ENCODE measurements around the gene MYO9A.
"Not testable (repeated sequence)": the region's sequence is repeated elsewhere in the genome, so short reads cannot be mapped to it uniquely, and the experiment has no call there.

MYO9A gene

DNA sequence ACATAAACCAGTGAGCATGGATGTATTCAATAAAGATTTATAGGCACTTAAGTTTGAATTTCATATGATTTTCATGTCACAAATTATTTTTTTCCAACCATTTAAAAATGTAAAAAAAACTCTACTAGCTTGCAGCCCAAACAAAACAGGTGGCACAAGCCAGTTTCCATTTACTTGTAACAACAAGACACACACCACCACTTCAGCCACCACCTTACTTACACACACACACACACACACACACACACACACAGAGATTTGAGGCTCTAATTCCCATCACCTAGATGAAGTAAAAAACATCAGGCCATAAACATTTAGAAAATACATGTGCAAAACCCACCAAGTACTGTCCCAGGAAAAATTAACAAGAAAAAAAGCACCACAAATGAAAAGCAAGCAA is 25.3 kb downstream of the MYO9A start:
- no peak for DNase-seq (ENCODE audit: low spot score)

- DNase-seq (ENCODE audit: low spot score), result no peak
These were observed 25.9 kb downstream of the MYO9A start for GRCh38 chr15:72092006-72092405.

- DNase-seq (ENCODE audit: low spot score), result no peak
These were observed 30.9 kb downstream of the MYO9A start for GRCh38 chr15:72086920-72087648.

DNA sequence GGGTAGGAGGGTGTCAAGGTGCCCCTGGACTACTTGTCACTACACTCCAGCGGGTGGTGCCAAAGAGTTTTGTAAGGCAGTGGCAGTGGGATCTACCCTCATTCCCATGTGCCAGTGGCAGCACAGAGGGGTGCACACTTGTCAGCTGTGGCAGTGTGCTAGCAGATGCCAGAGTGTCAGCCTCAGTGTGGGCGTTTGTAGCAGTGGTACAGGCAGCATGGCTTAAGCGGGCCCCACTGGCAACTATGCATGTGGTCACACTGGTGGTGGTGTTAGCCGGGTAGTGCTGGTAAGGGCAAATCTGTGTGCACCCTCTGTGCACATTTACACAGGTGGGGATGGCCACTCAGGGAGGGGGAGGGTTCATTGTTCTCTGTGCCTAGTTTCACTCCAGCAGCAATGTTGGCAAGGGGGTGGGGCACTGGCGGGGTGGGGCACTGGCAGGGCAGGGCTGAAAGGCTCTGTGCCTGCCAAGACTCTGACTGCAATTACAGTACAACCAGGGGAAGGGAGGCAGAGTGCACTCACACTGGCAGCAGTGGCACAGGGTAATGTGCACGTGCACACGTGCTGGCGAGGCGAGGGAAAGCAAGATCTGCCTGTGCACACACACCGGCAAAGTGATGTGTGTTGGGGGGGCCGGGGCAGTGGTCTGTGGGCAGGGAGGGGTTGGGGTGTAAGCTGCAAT is 31.8 kb downstream of the MYO9A start:
- no peak for DNase-seq (ENCODE audit: low spot score)

- no peak for DNase-seq (ENCODE audit: low spot score)
These were observed 35.8 kb downstream of the MYO9A start for GRCh38 chr15:72082176-72082575.

GRCh38 chr15:72078887-72079286 is 39.1 kb downstream of the MYO9A start:
- no peak for DNase-seq (ENCODE audit: low spot score)

DNA sequence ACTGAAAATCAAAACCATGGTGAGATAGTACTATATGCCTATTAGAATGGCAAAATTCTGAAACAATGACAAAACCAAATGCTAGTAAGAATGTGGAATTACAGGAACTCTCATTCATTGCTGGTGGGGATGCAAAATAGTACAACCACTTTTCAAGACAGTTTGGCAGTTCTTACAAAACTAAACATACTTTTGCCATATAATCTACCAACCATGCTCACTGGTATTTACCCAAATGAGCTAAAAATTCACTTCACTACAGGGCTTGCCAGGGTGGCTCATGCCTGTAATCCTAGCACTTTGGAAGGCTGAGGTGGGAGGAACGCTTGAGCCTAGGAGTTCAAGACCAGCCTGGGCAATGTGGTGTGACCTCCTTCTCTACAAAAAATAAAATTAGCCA is 40.0 kb downstream of the MYO9A start:
- DNase-seq (ENCODE audit: low spot score), result no peak

- no peak for DNase-seq (ENCODE audit: low spot score)
These were observed 43.5 kb downstream of the MYO9A start for GRCh38 chr15:72074335-72075060.

- DNase-seq (ENCODE audit: low spot score), result not testable (repeated sequence)
These were observed 46.5 kb downstream of the MYO9A start for GRCh38 chr15:72071448-72071825.

DNA sequence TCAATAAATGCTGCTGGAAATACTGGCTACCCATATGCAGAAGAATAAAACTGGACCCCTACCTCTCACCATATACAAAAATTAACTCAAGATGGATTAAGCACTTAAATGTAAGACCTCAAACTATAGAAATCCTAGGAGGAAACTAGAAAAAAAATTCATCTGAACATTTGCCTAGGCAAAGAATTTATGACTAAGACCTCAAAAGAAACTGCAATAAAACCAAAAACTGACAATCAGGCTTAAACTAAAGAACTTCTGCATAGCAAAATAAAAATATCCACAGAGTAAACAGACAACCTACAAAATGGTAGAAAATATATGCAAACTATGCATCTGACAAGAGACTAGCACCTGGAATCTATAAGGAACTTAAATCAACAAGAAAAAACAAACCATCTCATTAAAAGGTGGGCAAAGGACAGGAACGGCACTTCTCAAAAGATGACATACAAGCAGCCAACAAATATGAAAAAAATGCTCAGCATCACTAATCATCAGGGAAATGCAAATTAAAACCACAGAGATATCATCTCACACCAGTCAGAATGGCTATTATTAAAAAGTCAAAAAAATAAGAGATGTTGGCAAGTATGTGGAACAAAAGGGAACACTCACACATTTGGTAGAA is 47.0 kb downstream of the MYO9A start:
- DNase-seq (ENCODE audit: low spot score), result no peak

DNA sequence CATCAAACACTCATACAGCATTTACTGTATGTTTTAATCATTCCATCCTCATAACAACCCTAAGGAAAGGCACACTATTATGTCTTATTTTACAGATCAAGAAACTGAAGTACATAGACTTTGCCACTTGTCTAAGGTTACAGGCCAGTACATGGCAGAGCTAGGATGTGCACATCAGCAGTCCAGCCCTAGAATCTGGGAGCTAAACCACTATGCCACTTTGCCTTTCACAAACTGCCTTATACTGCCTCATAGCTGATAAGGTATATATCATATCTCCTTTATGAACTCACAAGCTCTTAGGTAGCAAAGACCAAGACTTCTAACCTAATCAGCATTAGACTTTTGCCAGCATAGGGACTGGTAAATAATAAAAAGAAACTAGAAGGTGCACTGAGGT is 49.1 kb downstream of the MYO9A start:
- DNase-seq (ENCODE audit: low spot score), result no peak

DNA sequence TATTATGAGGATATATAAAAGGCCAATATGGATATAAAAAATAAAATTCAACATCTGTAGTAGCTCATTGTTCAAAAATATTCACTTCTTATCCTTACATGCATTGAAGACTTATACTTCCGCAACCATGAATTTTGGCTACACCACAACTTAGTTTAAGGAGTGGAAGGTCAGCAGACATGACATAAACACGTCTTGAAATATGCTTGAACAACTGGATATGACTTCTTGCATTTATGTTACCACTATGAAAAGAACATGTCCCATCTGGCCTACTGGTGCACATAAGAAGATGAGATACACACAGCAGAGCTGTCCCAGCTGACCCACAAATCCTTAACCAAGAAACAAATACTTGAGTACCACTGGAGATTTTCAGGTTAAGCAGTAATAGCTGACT is 52.1 kb downstream of the MYO9A start:
- DNase-seq (ENCODE audit: low spot score), result no peak

DNA sequence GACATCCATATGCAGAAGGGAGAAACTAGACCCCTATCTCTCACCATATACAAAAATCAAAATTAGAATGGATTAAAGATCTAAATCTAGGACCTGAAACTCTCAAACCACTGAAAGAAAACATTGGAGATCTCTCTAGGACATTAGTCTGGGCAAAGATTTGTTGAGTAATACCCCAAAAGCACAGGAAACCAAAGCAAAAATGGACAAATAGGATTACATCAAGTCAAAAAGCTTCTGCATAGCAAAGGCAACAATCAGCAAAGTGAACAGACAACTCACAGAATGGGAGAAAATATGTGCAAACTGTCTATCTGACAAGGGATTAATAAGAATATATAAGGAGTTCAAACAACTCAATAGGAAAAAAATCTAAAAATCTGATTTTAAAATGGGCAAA is 54.8 kb downstream of the MYO9A start:
- no peak for DNase-seq (ENCODE audit: low spot score)

GRCh38 chr15:72062319-72062718 is 55.6 kb downstream of the MYO9A start:
- DNase-seq (ENCODE audit: low spot score), result no peak

DNA sequence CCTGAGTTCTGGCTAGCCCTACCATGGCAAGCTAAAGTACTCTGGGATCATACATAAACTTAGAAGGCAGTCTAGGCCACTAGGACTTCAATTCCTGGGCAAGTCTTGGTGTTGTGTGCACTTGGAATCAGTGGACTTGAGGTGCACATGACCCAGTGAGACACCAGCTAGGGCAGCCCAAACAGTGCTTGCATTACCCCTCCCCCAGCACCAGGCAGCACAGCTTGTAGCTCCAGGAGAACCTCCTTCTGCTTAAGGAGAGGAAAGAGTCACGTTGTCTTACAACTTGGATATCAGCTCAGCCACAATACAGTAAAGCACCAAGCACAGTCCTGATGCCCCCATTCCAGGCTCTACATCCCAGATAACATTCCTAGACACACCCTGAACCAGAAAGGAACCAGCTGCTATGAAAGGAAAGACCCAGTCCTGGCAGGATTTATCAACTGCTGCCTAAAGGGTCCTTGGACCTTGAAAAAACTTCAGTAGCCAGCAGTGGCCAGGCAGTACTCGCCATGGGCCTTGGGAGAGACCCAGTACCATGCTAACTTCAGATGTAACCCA is 57.2 kb downstream of the MYO9A start:
- DNase-seq (ENCODE audit: low spot score), result no peak

GRCh38 chr15:72058585-72058984 is 59.4 kb downstream of the MYO9A start:
- DNase-seq (ENCODE audit: low spot score), result no peak

DNA sequence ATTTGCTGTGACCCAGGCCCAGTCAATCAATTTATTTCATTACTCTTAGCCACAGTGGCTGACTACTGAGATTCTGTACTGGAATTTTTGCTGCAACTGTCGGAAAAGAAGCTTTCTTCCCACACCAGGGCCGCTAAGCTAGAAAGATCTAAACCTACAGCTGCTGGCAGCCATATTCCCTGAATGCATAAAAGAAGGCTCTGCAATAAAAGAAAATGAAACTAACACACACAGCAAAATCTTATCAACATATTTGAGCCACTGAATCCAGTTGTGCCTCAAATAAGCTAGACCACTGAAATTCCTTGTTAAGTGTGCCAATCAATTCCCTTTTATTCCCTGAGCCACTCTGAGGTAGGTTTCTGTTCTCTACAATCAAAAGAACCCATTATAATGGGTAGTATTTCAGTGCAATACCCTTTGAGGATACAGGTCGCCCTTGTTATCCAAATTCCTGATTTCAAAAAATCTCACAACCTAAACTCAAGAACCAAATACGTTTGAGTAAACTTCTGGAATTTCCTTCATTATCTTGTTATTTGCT is 60.3 kb downstream of the MYO9A start:
- peak; percentile 11 for DNase-seq (ENCODE audit: low spot score)

DNA sequence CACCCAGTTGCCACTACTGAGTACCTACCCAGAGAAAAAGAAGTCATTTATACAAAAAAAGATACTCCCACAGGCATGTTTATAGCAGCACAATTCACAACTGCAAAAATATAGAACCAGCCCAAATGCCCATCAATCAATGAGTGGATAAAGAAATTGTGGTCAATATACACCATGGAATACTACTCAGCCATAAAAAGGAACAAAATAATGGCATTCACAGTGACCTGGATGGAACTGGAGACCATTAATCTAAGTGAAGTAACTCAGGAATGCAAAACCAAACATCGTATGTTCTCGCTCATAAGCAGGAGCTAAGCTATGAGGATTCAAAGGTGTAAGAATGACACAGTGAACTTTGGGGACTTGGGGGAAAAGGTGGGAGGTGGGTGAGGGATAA is 61.7 kb downstream of the MYO9A start:
- DNase-seq (ENCODE audit: low spot score), result not testable (repeated sequence)

DNA sequence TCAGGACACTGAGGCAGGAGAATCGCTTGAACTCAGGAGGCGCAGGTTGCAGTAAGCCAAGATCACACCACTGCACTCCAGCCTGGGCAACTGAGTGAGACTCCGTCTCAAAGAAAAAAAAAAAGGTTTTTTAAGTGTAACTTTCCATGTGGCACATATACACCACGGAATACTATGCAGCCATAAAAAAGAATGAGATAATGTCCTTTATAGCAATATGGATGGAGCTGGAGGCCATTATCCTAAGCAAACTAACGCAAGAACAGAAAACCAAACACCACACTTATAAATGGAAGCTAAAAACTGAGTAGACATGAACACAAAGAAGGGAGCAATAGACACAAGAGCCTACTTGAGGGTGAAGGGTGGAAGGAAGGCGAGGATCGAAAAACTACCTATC is 64.7 kb downstream of the MYO9A start:
- not testable (repeated sequence) for DNase-seq (ENCODE audit: low spot score)

GRCh38 chr15:72050700-72051099 is 67.2 kb downstream of the MYO9A start:
- no peak for DNase-seq (ENCODE audit: low spot score)

- DNase-seq (ENCODE audit: low spot score), result no peak
These were observed 70.9 kb downstream of the MYO9A start for GRCh38 chr15:72047020-72047419.

DNA sequence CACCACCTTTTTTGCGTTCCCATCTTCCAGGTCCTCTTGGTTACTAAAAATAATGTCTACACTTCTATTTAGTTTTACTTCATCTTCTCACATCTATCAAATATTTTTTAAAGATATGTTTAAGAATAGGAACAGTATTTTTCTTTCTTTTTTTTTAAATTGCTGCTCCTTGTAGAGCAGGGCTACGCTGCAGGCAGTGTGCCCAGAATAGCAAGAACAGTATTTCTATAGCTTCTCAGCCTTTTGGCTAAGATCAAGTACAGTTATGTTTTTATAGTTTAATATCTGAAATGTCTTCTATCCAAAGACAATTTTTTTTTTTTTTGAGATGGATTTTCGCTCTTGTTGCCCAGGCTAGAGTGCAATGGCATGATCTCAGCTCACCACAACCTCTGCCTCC is 73.0 kb downstream of the MYO9A start:
- no peak for DNase-seq (ENCODE audit: low spot score)
